Measurements from ENCODE around the gene SHQ1.
"Not testable (repeated sequence)": the region's sequence is repeated elsewhere in the genome, so short reads cannot be mapped to it uniquely, and the experiment has no call there.

SHQ1 gene

GRCh38 chr3:72798552-72799195, 49.6 kb downstream of the SHQ1 start:
- no peak for DNase-seq

- DNase-seq: no peak
Measured at GRCh38 chr3:72797773-72798543, 50.3 kb downstream of the SHQ1 start.

GRCh38 chr3:72794079-72794478, 54.2 kb downstream of the SHQ1 start:
- no peak for DNase-seq

GRCh38 chr3:72791161-72791560, 57.1 kb downstream of the SHQ1 start:
- DNase-seq: no peak

GRCh38 chr3:72789786-72790185, 58.5 kb downstream of the SHQ1 start:
- no peak for DNase-seq

- not testable (repeated sequence) for DNase-seq
Measured at GRCh38 chr3:72788232-72788631, 60.0 kb downstream of the SHQ1 start.

- no peak for DNase-seq
Measured at GRCh38 chr3:72786668-72787067, 61.6 kb downstream of the SHQ1 start.

- DNase-seq: no peak
Measured at GRCh38 chr3:72784226-72784625, 64.0 kb downstream of the SHQ1 start.

GRCh38 chr3:72782521-72782920, 65.7 kb downstream of the SHQ1 start:
- DNase-seq: no peak

- DNase-seq: no peak
Measured at GRCh38 chr3:72769758-72770540, 78.3 kb downstream of the SHQ1 start.

GRCh38 chr3:72768936-72769335, 79.3 kb downstream of the SHQ1 start:
- no peak for DNase-seq

GRCh38 chr3:72768481-72768880, 79.8 kb downstream of the SHQ1 start:
- no peak for DNase-seq

GRCh38 chr3:72768006-72768441, 80.2 kb downstream of the SHQ1 start:
- DNase-seq: no peak

- no peak for DNase-seq
Measured at GRCh38 chr3:72766866-72767265, 81.4 kb downstream of the SHQ1 start.

- no peak for DNase-seq
Measured at GRCh38 chr3:72763751-72764440, 84.3 kb downstream of the SHQ1 start.

- no peak for DNase-seq
Measured at GRCh38 chr3:72761410-72761809, 86.8 kb downstream of the SHQ1 start.

- DNase-seq: no peak
Measured at GRCh38 chr3:72760225-72760624, 88.0 kb downstream of the SHQ1 start.

GRCh38 chr3:72756900-72757299, 91.3 kb downstream of the SHQ1 start:
- DNase-seq: no peak

GRCh38 chr3:72754582-72754981, 93.7 kb downstream of the SHQ1 start:
- no peak for DNase-seq

GRCh38 chr3:72753495-72753894, 94.8 kb downstream of the SHQ1 start:
- DNase-seq: no peak

GRCh38 chr3:72750405-72750965, 97.8 kb downstream of the SHQ1 start:
- DNase-seq: no peak

- DNase-seq: no peak
Measured at GRCh38 chr3:72748659-72749058, 99.6 kb downstream of the SHQ1 start.

Data from activated effector memory CD4-positive, alpha-beta T cell treated with anti-CD3 and anti-CD28 coated beads, Interleukin-2, amount 50 U/mL, for 16 hours (primary cell).